COR-L47 (cell line): ENCODE measurements around the gene RFC4.

Experiments
- DNase-seq: peaks from one replicate; lab custom pipeline; 2025; lab: John Stamatoyannopoulos, UW

RFC4 gene

GRCh38 chr3:186786922-186787321 is 19.4 kb downstream of the RFC4 start:
- DNase-seq, result no peak

GRCh38 chr3:186785495-186786018 is 20.7 kb downstream of the RFC4 start:
- no peak for DNase-seq

- DNase-seq, result no peak
These were observed 21.3 kb downstream of the RFC4 start for GRCh38 chr3:186784820-186785494.

- DNase-seq, result peak; percentile 86
These were observed 22.4 kb downstream of the RFC4 start for GRCh38 chr3:186783731-186784515.

- peak; percentile 92 for DNase-seq
These were observed 23.1 kb downstream of the RFC4 start, which contains the start of gene EIF4A2 for GRCh38 chr3:186783058-186783730. Gene EIF4A2, plus strand, starts transcription at chr3:186783577. Its CDS starts 34 bp downstream, at chr3:186783611.

GRCh38 chr3:186782542-186783057 is 23.7 kb downstream of the RFC4 start:
- DNase-seq, result peak; percentile 66

- no peak for DNase-seq
These were observed 27.1 kb downstream of the RFC4 start for GRCh38 chr3:186779204-186779603.

- no peak for DNase-seq
These were observed 30.3 kb downstream of the RFC4 start for GRCh38 chr3:186775999-186776398.

- no peak for DNase-seq
These were observed 33.4 kb downstream of the RFC4 start for GRCh38 chr3:186772701-186773417.

- no peak for DNase-seq
These were observed 34.0 kb downstream of the RFC4 start for GRCh38 chr3:186772281-186772694.

- DNase-seq, result no peak
These were observed 45.3 kb downstream of the RFC4 start for GRCh38 chr3:186760897-186761447.

- no peak for DNase-seq
These were observed 46.0 kb downstream of the RFC4 start for GRCh38 chr3:186760141-186760833.

GRCh38 chr3:186759231-186759930 is 46.9 kb downstream of the RFC4 start:
- DNase-seq, result no peak

- no peak for DNase-seq
These were observed 48.5 kb downstream of the RFC4 start for GRCh38 chr3:186757686-186758220.

- no peak for DNase-seq
These were observed 49.1 kb downstream of the RFC4 start for GRCh38 chr3:186757214-186757613.

- DNase-seq, result no peak
These were observed 51.4 kb downstream of the RFC4 start for GRCh38 chr3:186754871-186755270.

- no peak for DNase-seq
These were observed 52.3 kb downstream of the RFC4 start for GRCh38 chr3:186754006-186754405.

GRCh38 chr3:186751480-186751879 is 54.8 kb downstream of the RFC4 start:
- no peak for DNase-seq

- DNase-seq, result no peak
These were observed 56.0 kb downstream of the RFC4 start for GRCh38 chr3:186750316-186750715.

GRCh38 chr3:186746008-186746407 is 60.3 kb downstream of the RFC4 start:
- no peak for DNase-seq
